Fibroblast of the aortic adventitia (primary cell): ENCODE data around the gene ANKRD52. TPM values are rescaled to one million over a fixed set of nuclear protein-coding genes. Genes with fewer than 3 reads are reported as not detected.
"Not testable (repeated sequence)": the region's sequence is repeated elsewhere in the genome, so short reads cannot be mapped to it uniquely, and the experiment has no call there.

Source experiments
- DNase-seq: peaks from one replicate; pipeline ENCODE4 v3.0.0-alpha.2; 2010; ENCODE audit warnings: low read depth
- H3K4me3 ChIP-seq: 2 replicates; pipeline ENCODE4 v1.5.1; 2011; ENCODE audit warnings: low read depth, mild to moderate bottlenecking, control low read depth, low read length, moderate library complexity
- total RNA-seq: library from RNA; depleted of rRNA; stranded (reverse); fragments of >200 nt; gene quantifications from 2 replicates; pipeline ENCODE4 v1.2.3, GENCODE V29; 2012; ENCODE audit warnings: low replicate concordance
- TF ChIP-seq, protein P1 (sequence below): IDR thresholded peaks from 2 replicates; pipeline ENCODE4 v1.5.1; 2011; ENCODE audit warnings: mild to moderate bottlenecking, low read length, control low read depth, inconsistent platforms; ENCODE audit not compliant: insufficient read depth

ANKRD52 gene
- total RNA-seq, 1 donor: 20.0 TPM

DNA sequence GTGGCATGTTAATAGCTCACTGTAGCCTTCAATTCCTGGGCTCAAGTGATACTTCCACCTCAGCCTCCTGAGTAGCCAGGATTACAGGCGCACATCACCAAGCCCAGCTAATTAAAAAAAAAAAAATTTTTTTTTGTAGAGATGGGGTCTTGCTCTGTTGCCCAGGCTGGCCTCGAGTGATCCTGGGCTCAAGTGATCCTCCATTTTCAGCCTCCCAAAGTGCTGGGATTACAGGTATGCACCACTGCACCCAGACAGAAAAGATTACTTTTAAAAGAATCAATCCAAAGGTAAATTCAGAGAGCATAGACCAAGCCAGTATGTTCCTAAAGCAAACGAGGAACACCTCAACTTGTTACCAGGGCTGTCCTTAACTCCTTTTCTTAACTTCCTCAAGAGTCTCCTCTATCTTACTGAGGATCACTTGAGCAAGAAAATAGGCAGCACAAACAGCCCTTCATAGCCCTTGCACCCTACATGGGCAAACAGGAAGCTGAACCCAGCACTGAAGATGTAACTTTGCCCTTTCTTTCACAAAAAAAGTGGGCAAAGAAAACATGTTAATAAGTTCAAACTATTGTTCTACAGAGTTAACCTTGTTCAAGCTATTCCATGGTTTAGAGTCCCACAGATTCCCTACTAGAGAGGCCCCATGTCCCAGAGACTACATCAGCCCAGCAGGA, 30.7 kb upstream of the ANKRD52 start:
- TF ChIP-seq, protein P1, sequence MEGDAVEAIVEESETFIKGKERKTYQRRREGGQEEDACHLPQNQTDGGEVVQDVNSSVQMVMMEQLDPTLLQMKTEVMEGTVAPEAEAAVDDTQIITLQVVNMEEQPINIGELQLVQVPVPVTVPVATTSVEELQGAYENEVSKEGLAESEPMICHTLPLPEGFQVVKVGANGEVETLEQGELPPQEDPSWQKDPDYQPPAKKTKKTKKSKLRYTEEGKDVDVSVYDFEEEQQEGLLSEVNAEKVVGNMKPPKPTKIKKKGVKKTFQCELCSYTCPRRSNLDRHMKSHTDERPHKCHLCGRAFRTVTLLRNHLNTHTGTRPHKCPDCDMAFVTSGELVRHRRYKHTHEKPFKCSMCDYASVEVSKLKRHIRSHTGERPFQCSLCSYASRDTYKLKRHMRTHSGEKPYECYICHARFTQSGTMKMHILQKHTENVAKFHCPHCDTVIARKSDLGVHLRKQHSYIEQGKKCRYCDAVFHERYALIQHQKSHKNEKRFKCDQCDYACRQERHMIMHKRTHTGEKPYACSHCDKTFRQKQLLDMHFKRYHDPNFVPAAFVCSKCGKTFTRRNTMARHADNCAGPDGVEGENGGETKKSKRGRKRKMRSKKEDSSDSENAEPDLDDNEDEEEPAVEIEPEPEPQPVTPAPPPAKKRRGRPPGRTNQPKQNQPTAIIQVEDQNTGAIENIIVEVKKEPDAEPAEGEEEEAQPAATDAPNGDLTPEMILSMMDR: no peak
- DNase-seq: no peak

DNA sequence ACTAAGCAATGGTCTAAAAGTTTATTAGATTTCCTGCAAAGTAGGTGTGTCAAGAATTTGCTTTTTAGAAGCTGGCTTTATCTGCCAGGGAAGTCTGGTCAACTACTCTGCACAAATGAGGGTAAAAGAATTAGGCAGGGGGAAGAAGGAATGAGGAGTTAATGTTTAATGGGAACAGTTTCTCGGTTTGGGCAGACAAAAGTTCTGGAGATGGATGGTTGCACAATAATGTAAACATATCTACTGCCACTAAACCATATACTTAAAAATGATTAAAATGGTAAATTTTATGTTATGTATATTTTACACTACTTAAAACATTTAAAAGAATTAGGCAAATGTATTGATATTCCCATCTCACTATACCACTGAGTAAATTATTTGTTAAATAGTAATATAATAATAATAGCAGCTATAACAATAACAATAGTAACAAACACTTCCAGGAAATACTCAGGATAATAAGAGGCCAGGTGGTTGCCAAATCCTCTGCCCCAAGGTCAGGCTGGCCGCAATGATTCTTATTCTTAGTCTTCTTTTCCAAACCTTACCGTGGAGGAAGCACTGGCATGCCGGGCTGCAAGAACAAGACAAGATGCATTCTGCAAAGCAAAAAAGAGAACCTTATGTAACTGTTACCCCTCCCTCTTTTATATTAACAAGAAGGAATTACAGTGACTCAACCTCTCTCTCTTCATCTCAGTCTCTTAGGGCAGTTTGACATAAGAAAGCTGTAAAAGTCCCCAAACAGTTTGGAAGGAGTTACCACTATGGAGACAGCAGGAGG, 28.1 kb upstream of the ANKRD52 start:
- no peak overlapping the region for H3K4me3 ChIP-seq
- TF ChIP-seq, protein P1: no peak
- DNase-seq: peak; percentile 16

More for the DNA sequence above, 30.7 kb upstream of the ANKRD52 start:
- H3K4me3 ChIP-seq: no peak overlapping the region

GRCh38 chr12:56284263-56284662, 26.1 kb upstream of the ANKRD52 start:
- H3K4me3 ChIP-seq: not testable (repeated sequence)

GRCh38 chr12:56282579-56282978, 24.4 kb upstream of the ANKRD52 start:
- H3K4me3 ChIP-seq: no peak overlapping the region
- TF ChIP-seq, protein P1: no peak
- DNase-seq: no peak

More at GRCh38 chr12:56284263-56284662, 26.1 kb upstream of the ANKRD52 start:
- DNase-seq: not testable (repeated sequence)

GRCh38 chr12:56282030-56282429, 23.8 kb upstream of the ANKRD52 start:
- DNase-seq: no peak
- TF ChIP-seq, protein P1: no peak
- H3K4me3 ChIP-seq: no peak overlapping the region

DNA sequence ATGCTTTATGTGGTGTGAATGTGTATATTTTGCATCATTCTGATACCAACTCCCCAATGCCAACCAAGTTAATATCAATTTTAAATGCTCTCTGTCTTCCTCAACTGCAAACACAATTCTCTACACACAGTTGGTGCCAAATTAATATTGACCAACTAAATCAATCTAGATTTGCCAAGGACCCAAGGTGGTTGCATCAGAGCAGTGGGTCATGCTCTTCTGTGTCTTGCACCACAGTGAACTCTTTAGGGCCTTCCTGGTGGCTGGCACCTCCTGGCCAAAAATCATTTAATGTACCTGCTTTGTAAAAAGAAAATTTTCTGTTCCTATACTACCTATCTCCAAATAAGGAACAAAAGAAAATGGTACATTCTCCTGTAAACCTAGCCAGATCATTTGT, 22.7 kb upstream of the ANKRD52 start:
- H3K4me3 ChIP-seq: no peak overlapping the region
- TF ChIP-seq, protein P1: no peak
- no peak for DNase-seq

GRCh38 chr12:56278905-56279304, 20.7 kb upstream of the ANKRD52 start:
- no peak overlapping the region for H3K4me3 ChIP-seq
- no peak for DNase-seq
- TF ChIP-seq, protein P1: no peak
